H1 (cell line): Measurements from ENCODE around the gene TMEM203. TPM values are rescaled to one million over a fixed set of nuclear protein-coding genes. Genes with fewer than 3 reads are reported as not detected.

Source experiments
- CTCF ChIA-PET: fragments of 300-600 bp; sonication (Branson Sonifier 250); formaldehyde crosslinking; loops from one replicate; lab custom pipeline; 2021; ENCODE audit not compliant: partially characterized antibody; lab: Charles Lee
- POLR2A ChIA-PET: fragments of 300-600 bp; sonication (Branson Sonifier 250); formaldehyde crosslinking; loops from one replicate; lab custom pipeline; 2021; ENCODE audit warnings: inconsistent platforms; ENCODE audit not compliant: partially characterized antibody; lab: Charles Lee
- DNase-seq, 2 experiments: peaks; one replicate each; pipeline versions ENCODE4 v3.0.0 to v3.0.0-alpha.2; 2010 to 2022; ENCODE audit warnings: low spot score in 2 of 2, low read depth in 1 of 2, mixed read lengths in 1 of 2
- FAIRE-seq: peaks from 2 replicates; lab custom pipeline; 2011; peaks lifted over from hg19 to GRCh38; lab: Jason Lieb, UNC
- H2AFZ ChIP-seq: 2 replicates; pipeline ENCODE4 v1.8.1; 2012; ENCODE audit warnings: low read length, inconsistent platforms
- H2AK5ac ChIP-seq: 2 replicates; pipeline ENCODE4 v1.6.1; 2013; ENCODE audit warnings: low read depth, low read length
- H2BK120ac ChIP-seq: replicated peaks from 2 replicates; pipeline ENCODE3; 2013; ENCODE audit warnings: low read depth, low read length, inconsistent platforms
- H2BK12ac ChIP-seq: 2 replicates; pipeline ENCODE4 v1.6.1; 2013; ENCODE audit warnings: low read depth, low read length
- H2BK15ac ChIP-seq: 2 replicates; pipeline ENCODE4 v1.6.1; 2013; ENCODE audit warnings: low read length
- H2BK20ac ChIP-seq: 2 replicates; pipeline ENCODE4 v1.6.1; 2013; ENCODE audit warnings: low read length
- H2BK5ac ChIP-seq: 2 replicates; pipeline ENCODE4 v1.6.1; 2013; ENCODE audit warnings: low read depth, low read length
- H3K14ac ChIP-seq: 2 replicates; pipeline ENCODE4 v1.6.1; 2013; ENCODE audit warnings: inconsistent platforms; ENCODE audit not compliant: insufficient read length
- H3K18ac ChIP-seq: 2 replicates; pipeline ENCODE4 v1.6.1; 2013; ENCODE audit warnings: low read length; ENCODE audit errors: extremely low read depth
- H3K23ac ChIP-seq: 2 replicates; pipeline ENCODE4 v1.6.1; 2013; ENCODE audit warnings: inconsistent platforms; ENCODE audit not compliant: insufficient read length
- H3K23me2 ChIP-seq: 2 replicates; pipeline ENCODE4 v1.6.1; 2013; ENCODE audit warnings: low read depth, low read length
- H3K27ac ChIP-seq: 2 replicates; pipeline ENCODE4 v1.6.1; 2011; ENCODE audit warnings: low read depth, low read length, inconsistent platforms
- H3K27me3 ChIP-seq, 4 experiments: replicated peaks in 1 of 4; 1 replicate in 1 of 4; 2 replicates in 3 of 4; pipeline versions ENCODE4 v1.6.1 to v1.8.1; 2011 to 2013; ENCODE audit warnings: low read length in 3 of 4, mild to moderate bottlenecking in 3 of 4, inconsistent platforms in 2 of 4, mixed read lengths in 2 of 4, moderate library complexity in 1 of 4; ENCODE audit not compliant: control insufficient read depth in 3 of 4, insufficient read depth in 3 of 4; ENCODE audit errors: extremely low read depth in 1 of 4
- H3K36me3 ChIP-seq, 4 experiments: 2 replicates each; pipeline versions ENCODE4 v1.6.1 to v1.8.1; 2011 to 2013; ENCODE audit warnings: mild to moderate bottlenecking in 4 of 4, low read length in 3 of 4, moderate library complexity in 2 of 4, control low read depth in 1 of 4, inconsistent platforms in 1 of 4; ENCODE audit not compliant: insufficient read depth in 4 of 4, control insufficient read depth in 2 of 4
- H3K4ac ChIP-seq: replicated peaks from 2 replicates; pipeline ENCODE3; 2013; ENCODE audit warnings: low read length, low read depth, mixed read lengths, inconsistent platforms; ENCODE audit not compliant: insufficient read length
- H3K4me1 ChIP-seq, 4 experiments: replicated peaks in 1 of 4; 1 replicate in 1 of 4; 2 replicates in 3 of 4; pipeline versions ENCODE4 v1.6.1 to v1.8.1; 2011 to 2013; ENCODE audit warnings: low read length in 3 of 4, inconsistent platforms in 2 of 4, mixed read lengths in 1 of 4; ENCODE audit not compliant: insufficient read depth in 4 of 4, control insufficient read depth in 3 of 4
- H3K4me2 ChIP-seq, 2 experiments: 2 replicates each; pipeline versions ENCODE4 v1.6.1 to v1.8.1; 2011 to 2013; ENCODE audit warnings: low read depth in 2 of 2, low read length in 2 of 2, control low read depth in 1 of 2, inconsistent platforms in 1 of 2, mild to moderate bottlenecking in 1 of 2; ENCODE audit not compliant: insufficient read depth in 1 of 2
- H3K4me3 ChIP-seq, 4 experiments: fragments of 200-600, 300-600 bp in 1 of 4; sonication (generic), shearing (Covaris generic), sonication (Bioruptor Twin) in 1 of 4; 2 replicates each; pipeline versions ENCODE4 v1.5.1 to v1.8.1; 2011 to 2016; ENCODE audit warnings: low read length in 4 of 4, low read depth in 3 of 4, control low read depth in 2 of 4, inconsistent platforms in 2 of 4, mild to moderate bottlenecking in 2 of 4, mixed read lengths in 1 of 4, moderate library complexity in 1 of 4; ENCODE audit not compliant: insufficient read depth in 2 of 4; ENCODE audit errors: extremely low read depth in 1 of 4
- H3K56ac ChIP-seq: replicated peaks from 2 replicates; pipeline ENCODE3; 2013; ENCODE audit warnings: low read depth, mild to moderate bottlenecking, mixed read lengths, low read length, inconsistent platforms; ENCODE audit not compliant: insufficient read length
- H3K79me1 ChIP-seq: 2 replicates; pipeline ENCODE4 v1.6.1; 2013; ENCODE audit warnings: low read depth, low read length, control low read depth
- H3K79me2 ChIP-seq, 2 experiments: 2 replicates each; pipeline versions ENCODE4 v1.6.1 to v1.8.1; 2012 to 2013; ENCODE audit warnings: low read length in 2 of 2, mild to moderate bottlenecking in 2 of 2, inconsistent platforms in 1 of 2; ENCODE audit not compliant: insufficient read depth in 2 of 2, control insufficient read depth in 1 of 2
- H3K9ac ChIP-seq, 4 experiments: replicated peaks in 1 of 4; 1 replicate in 1 of 4; 2 replicates in 3 of 4; pipeline versions ENCODE4 v1.6.1 to v1.8.1; 2011 to 2013; ENCODE audit warnings: low read depth in 3 of 4, low read length in 3 of 4, control low read depth in 2 of 4, mild to moderate bottlenecking in 2 of 4, moderate library complexity in 2 of 4, inconsistent platforms in 1 of 4; ENCODE audit errors: extremely low read depth in 1 of 4
- H3K9me3 ChIP-seq, 2 experiments: 2 replicates each; pipeline versions ENCODE4 v1.6.1 to v1.8.1; 2012 to 2013; ENCODE audit warnings: mild to moderate bottlenecking in 2 of 2, moderate library complexity in 2 of 2, control low read depth in 1 of 2, inconsistent platforms in 1 of 2, low read depth in 1 of 2, low read length in 1 of 2, mixed read lengths in 1 of 2; ENCODE audit not compliant: insufficient read depth in 2 of 2
- H4K20me1 ChIP-seq, 2 experiments: replicated peaks in 1 of 2; 2 replicates each; pipeline versions ENCODE3 to v1.8.1; 2011 to 2013; ENCODE audit warnings: inconsistent platforms in 2 of 2, low read length in 2 of 2, mild to moderate bottlenecking in 1 of 2; ENCODE audit not compliant: insufficient read depth in 2 of 2, control insufficient read depth in 1 of 2
- H4K5ac ChIP-seq: 2 replicates; pipeline ENCODE4 v1.6.1; 2013; ENCODE audit warnings: low read length, low read depth, mixed read lengths, inconsistent platforms; ENCODE audit not compliant: insufficient read length
- H4K8ac ChIP-seq: 2 replicates; pipeline ENCODE4 v1.8.0; 2013; ENCODE audit warnings: mild to moderate bottlenecking, moderate library complexity, low read length, inconsistent platforms; ENCODE audit not compliant: insufficient read depth; ENCODE audit errors: extremely low read depth
- H4K91ac ChIP-seq: replicated peaks from 2 replicates; pipeline ENCODE3; 2013; ENCODE audit warnings: low read length, mixed read lengths, inconsistent platforms; ENCODE audit not compliant: insufficient read length
- ASH2L ChIP-seq: fragments of 200-600, 300-600 bp; sonication (generic); IDR thresholded peaks from one replicate; pipeline ENCODE4 v1.7.1; 2017; ENCODE audit warnings: low read length
- CHD2 ChIP-seq: IDR thresholded peaks from 2 replicates; pipeline ENCODE4 v1.6.1; 2012; ENCODE audit warnings: low read length, improper control_type of control experiment
- E2F6 ChIP-seq: IDR thresholded peaks from 2 replicates; pipeline ENCODE4 v1.6.1; 2012; ENCODE audit warnings: inconsistent platforms
- EP300 ChIP-seq, 2 experiments: IDR thresholded peaks; 1 replicate in 1 of 2; 2 replicates in 1 of 2; pipeline ENCODE4 v1.6.1; 2011 to 2012; ENCODE audit warnings: low read depth in 2 of 2, low read length in 2 of 2, mild to moderate bottlenecking in 2 of 2, borderline replicate concordance in 1 of 2, inconsistent platforms in 1 of 2, moderate library complexity in 1 of 2
- GTF2F1 ChIP-seq: IDR thresholded peaks from 2 replicates; pipeline ENCODE4 v1.6.1; 2012; ENCODE audit warnings: low read depth, low read length, improper control_type of control experiment, borderline replicate concordance
- POU5F1 ChIP-seq: IDR thresholded peaks from 2 replicates; pipeline ENCODE4 v1.6.1; 2011; ENCODE audit warnings: low read depth, mild to moderate bottlenecking, low read length, moderate library complexity
- RBBP5 ChIP-seq: IDR thresholded peaks from 2 replicates; pipeline ENCODE4 v1.7.1; 2012; ENCODE audit warnings: low read depth, mild to moderate bottlenecking, inconsistent platforms, low read length, moderate library complexity, borderline replicate concordance
- RFX5 ChIP-seq: IDR thresholded peaks from 2 replicates; pipeline ENCODE4 v1.6.1; 2011; ENCODE audit warnings: low read depth, low read length, improper control_type of control experiment, borderline replicate concordance
- SIX5 ChIP-seq: IDR thresholded peaks from 2 replicates; pipeline ENCODE4 v1.6.1; 2011; ENCODE audit warnings: mild to moderate bottlenecking, low read depth, low read length
- SP1 ChIP-seq: IDR thresholded peaks from 2 replicates; pipeline ENCODE4 v1.6.1; 2011; ENCODE audit warnings: low read depth, low read length
- SP4 ChIP-seq: IDR thresholded peaks from 2 replicates; pipeline ENCODE4 v1.6.1; 2012; ENCODE audit warnings: low read length, inconsistent platforms
- SRF ChIP-seq: IDR thresholded peaks from 2 replicates; pipeline ENCODE4 v1.6.1; 2011; ENCODE audit warnings: mild to moderate bottlenecking, low read depth, low read length, moderate library complexity
- YY1 ChIP-seq: IDR thresholded peaks from 2 replicates; pipeline ENCODE4 v1.6.1; 2011; ENCODE audit warnings: low read depth, mild to moderate bottlenecking, low read length
- WGBS, 2 experiments: shearing (Covaris generic) in 1 of 2; methylation state at CpG; one replicate each; pipeline versions ENCODE4 v1.1.6 to v1.1.7; 2013 to 2015; ENCODE audit warnings: low lambda C conversion rate in 2 of 2, mixed read lengths in 2 of 2, inconsistent platforms in 1 of 2, low coverage in 1 of 2, missing lambda C conversion rate in 1 of 2; ENCODE audit not compliant: insufficient replicate concordance in 2 of 2, insufficient coverage in 1 of 2, insufficient read length in 1 of 2; ENCODE audit errors: extremely low coverage in 1 of 2, missing lambda C conversion rate in 1 of 2; 5-methylcytosine and 5-hydroxymethylcytosine counted together
- polyA plus RNA-seq, 7 experiments: library from polyadenylated mRNA; depleted of rRNA in 3 of 7; stranded (reverse) in 5 of 7; unstranded in 2 of 7; fragments of >200 nt in 5 of 7; fragments of 200-250 nt in 2 of 7; gene quantifications; 1 replicate in 5 of 7; 2 replicates in 1 of 7; 4 replicates in 1 of 7; pipeline versions ENCODE4 v1.2.1 to v1.2.3, GENCODE V29; 2011 to 2013; ENCODE audit warnings: missing spikeins in 2 of 7, mixed read lengths in 2 of 7
- total RNA-seq: library from RNA; stranded (reverse); fragmentation: NEBNext Ultra II Directional; extraction: Animal tissue kit (Norgen Biotek cat#: 25700); gene quantifications from 2 replicates; pipeline ENCODE4 v1.2.1, GENCODE V29; 2021

The TMEM203 gene
- total and polyA plus RNA-seq, 2 of the 8 experiments (the other 6 are each of a cell fraction or from before 2014, with no cell fraction given) = 44.1 to 57.1 TPM

- no peaks in the 10 kb centered on the region; a peak in 2 of 7 replicates for H3K27me3 ChIP-seq
- H3K4me3 ChIP-seq = no peak overlapping the region
- ChIA-PET CTCF (interaction anchor here (0.7 to 20.2 kb wide), 5 partner anchors 10 to 272 kb away, joined by 3 to 204 read pairs (median 3); partner anchors contain the start of genes ANAPC2 and SSNA1), POLR2A (interaction anchor here (0.8 to 69.9 kb wide), 10 partner anchors 12 to 164 kb away, joined by 3 to 1462 read pairs (median 4); partner anchors contain the start of genes NDOR1, NELFB, STPG3 and TMEM203)
- 94% methylated on average over 10 of the region's 10 CpGs; no CpG with 5 or more reads in 1 of the 2 experiments for WGBS, 2 experiments
- H2AFZ ChIP-seq = no peak overlapping the region
- no peak for FAIRE-seq
- H3K9ac ChIP-seq = no peak overlapping the region
- no peak overlapping the region for H4K5ac ChIP-seq
- H2AK5ac ChIP-seq = no peak overlapping the region
- no peak overlapping the region for H2BK5ac ChIP-seq
- DNase-seq = no peak
- H3K4me2 ChIP-seq = no peak overlapping the region
- no peak overlapping the region for H3K27ac ChIP-seq
- H4K20me1 ChIP-seq = peaks cover 0 to 9% of the 10 kb centered on the region in 2 experiments
- no peak overlapping the region for H3K23ac ChIP-seq
- no peaks in the 10 kb centered on the region for H3K9me3 ChIP-seq
- H3K56ac ChIP-seq = no peak overlapping the region
- no peak overlapping the region for H3K4ac ChIP-seq
- peaks cover 0 to 17% (median 4%) of the 10 kb centered on the region in 4 experiments; a peak in 6 of 8 replicates for H3K36me3 ChIP-seq
- no peak overlapping the region for H4K91ac ChIP-seq
- H3K79me2 ChIP-seq = no peaks in the 10 kb centered on the region
- H4K8ac ChIP-seq = no peak overlapping the region; the same call in 1 of the 2 replicates
- H3K23me2 ChIP-seq = peaks cover 18% of the 10 kb centered on the region; the same call in 1 of the 2 replicates
- no peak overlapping the region for H3K18ac ChIP-seq
- no peak overlapping the region for H2BK12ac ChIP-seq
- no peaks in the 10 kb centered on the region for H3K79me1 ChIP-seq
- H2BK20ac ChIP-seq = no peak overlapping the region
- H3K4me1 ChIP-seq = peaks cover 0 to 15% (median 10%) of the 10 kb centered on the region in 4 experiments; a peak in 5 of 7 replicates
- no peak overlapping the region for H3K14ac ChIP-seq
- no peak overlapping the region for H2BK120ac ChIP-seq
- no peak overlapping the region for H2BK15ac ChIP-seq
- TF ChIP-seq CHD2 (no peak), ASH2L (no peak), EP300 (IDR thresholded peaks at IDR 0.05; ENCODE audit: borderline replicate concordance in 1 of 2, low read depth in 2 of 2, low read length in 2 of 2) (no peak), E2F6 (no peak), GTF2F1 (no peak), RFX5 (no peak), SP4 (no peak), SP1 (no peak), SIX5 (no peak), SRF (no peak), YY1 (no peak), POU5F1 (no peak), RBBP5 (no peak)
Observed at GRCh38 chr9:137219757-137220316, 14.4 kb upstream of the TMEM203 start.
